Upper lobe of left lung (tissue), 4 donors: ENCODE measurements around the gene SERPINH1.

ENCODE experiments used
- POLR2AphosphoS5 ChIP-seq, 2 donors: sonication (generic); formaldehyde crosslinking; IDR thresholded peaks; one replicate each; pipeline ENCODE4 v1.5.1; 2017; ENCODE audit warnings: antibody characterized with exemption in 2 of 2
- TF ChIP-seq, protein P1 (sequence below), 6 experiments: fragments of 450-650 bp in 4 of 6; fragments of 200-600 bp in 2 of 6; sonication (generic) in 2 of 6; IDR thresholded peaks; one replicate each; pipeline ENCODE4 v1.5.1; 2016 to 2019; ENCODE audit warnings: antibody characterized with exemption in 6 of 6

DNA sequence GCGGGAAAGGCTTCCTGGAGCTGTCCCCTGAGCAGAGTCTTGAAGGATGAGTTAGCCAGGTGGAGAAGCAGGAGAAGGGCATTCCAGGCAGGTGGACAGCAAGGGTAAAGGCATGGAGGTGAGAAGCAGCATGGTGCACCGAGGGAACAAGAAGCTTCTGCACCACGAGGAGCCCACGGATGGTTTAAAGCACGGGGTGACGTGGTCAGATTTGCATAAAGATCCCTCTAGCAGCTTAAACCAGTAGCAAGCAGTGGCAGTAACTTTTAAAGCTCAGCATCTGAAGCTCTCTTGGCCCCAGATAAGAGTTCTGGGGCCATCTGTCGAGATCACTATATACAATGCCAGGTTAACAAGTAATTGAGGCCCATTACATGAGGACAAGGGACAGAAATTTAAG lies 36.8 kb downstream of the SERPINH1 start:
- TF ChIP-seq, protein P1, sequence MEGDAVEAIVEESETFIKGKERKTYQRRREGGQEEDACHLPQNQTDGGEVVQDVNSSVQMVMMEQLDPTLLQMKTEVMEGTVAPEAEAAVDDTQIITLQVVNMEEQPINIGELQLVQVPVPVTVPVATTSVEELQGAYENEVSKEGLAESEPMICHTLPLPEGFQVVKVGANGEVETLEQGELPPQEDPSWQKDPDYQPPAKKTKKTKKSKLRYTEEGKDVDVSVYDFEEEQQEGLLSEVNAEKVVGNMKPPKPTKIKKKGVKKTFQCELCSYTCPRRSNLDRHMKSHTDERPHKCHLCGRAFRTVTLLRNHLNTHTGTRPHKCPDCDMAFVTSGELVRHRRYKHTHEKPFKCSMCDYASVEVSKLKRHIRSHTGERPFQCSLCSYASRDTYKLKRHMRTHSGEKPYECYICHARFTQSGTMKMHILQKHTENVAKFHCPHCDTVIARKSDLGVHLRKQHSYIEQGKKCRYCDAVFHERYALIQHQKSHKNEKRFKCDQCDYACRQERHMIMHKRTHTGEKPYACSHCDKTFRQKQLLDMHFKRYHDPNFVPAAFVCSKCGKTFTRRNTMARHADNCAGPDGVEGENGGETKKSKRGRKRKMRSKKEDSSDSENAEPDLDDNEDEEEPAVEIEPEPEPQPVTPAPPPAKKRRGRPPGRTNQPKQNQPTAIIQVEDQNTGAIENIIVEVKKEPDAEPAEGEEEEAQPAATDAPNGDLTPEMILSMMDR (IDR thresholded peaks at IDR 0.05), result no peak
- TF ChIP-seq POLR2AphosphoS5 (IDR thresholded peaks at IDR 0.05), result no peak
